Epithelial cell of proximal tubule (primary cell): ENCODE results near the gene IGF1R. TPM values are rescaled to one million over a fixed set of nuclear protein-coding genes. Genes with fewer than 3 reads are reported as not detected.

ENCODE experiments used
- DNase-seq: peaks from one replicate; pipeline ENCODE4 v3.0.0-alpha.2; 2011; ENCODE audit warnings: low read depth
- H3K4me3 ChIP-seq: 2 replicates; pipeline ENCODE4 v1.5.1; 2011; ENCODE audit warnings: low read depth, mild to moderate bottlenecking, low read length
- total RNA-seq: library from RNA; depleted of rRNA; stranded (reverse); fragments of >200 nt; gene quantifications from 2 replicates; pipeline ENCODE4 v1.2.3, GENCODE V29; 2015
- TF ChIP-seq, protein P1 (sequence below): conservative IDR thresholded peaks from 2 replicates; pipeline ENCODE4 v1.5.1; 2012; ENCODE audit warnings: low read depth, mild to moderate bottlenecking, low read length

IGF1R gene
- total RNA-seq, 1 donor from 2014 or later: 14.5 TPM

DNA sequence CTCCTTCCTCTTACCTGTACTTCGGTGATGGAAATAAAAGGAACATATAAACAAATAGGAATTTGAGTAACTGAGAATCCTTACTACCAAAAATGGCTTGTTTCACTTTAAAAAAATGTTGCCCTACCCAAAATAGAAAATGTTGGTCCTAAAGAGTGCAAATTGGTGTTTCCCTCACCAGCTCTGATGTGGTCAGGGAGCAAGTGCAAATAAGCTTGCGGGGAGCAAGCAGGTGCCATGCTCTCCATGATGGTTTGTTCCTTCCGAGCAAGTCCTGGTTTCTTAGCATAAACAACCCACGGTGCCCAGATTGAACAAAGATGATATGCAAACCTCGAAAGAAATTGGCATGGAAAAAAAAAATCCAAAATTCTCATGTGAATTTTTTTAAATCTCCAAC is 290.5 kb downstream of the IGF1R start:
- H3K4me3 ChIP-seq: no peak overlapping the region
- DNase-seq: no peak
- TF ChIP-seq, protein P1, sequence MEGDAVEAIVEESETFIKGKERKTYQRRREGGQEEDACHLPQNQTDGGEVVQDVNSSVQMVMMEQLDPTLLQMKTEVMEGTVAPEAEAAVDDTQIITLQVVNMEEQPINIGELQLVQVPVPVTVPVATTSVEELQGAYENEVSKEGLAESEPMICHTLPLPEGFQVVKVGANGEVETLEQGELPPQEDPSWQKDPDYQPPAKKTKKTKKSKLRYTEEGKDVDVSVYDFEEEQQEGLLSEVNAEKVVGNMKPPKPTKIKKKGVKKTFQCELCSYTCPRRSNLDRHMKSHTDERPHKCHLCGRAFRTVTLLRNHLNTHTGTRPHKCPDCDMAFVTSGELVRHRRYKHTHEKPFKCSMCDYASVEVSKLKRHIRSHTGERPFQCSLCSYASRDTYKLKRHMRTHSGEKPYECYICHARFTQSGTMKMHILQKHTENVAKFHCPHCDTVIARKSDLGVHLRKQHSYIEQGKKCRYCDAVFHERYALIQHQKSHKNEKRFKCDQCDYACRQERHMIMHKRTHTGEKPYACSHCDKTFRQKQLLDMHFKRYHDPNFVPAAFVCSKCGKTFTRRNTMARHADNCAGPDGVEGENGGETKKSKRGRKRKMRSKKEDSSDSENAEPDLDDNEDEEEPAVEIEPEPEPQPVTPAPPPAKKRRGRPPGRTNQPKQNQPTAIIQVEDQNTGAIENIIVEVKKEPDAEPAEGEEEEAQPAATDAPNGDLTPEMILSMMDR: no peak

DNA sequence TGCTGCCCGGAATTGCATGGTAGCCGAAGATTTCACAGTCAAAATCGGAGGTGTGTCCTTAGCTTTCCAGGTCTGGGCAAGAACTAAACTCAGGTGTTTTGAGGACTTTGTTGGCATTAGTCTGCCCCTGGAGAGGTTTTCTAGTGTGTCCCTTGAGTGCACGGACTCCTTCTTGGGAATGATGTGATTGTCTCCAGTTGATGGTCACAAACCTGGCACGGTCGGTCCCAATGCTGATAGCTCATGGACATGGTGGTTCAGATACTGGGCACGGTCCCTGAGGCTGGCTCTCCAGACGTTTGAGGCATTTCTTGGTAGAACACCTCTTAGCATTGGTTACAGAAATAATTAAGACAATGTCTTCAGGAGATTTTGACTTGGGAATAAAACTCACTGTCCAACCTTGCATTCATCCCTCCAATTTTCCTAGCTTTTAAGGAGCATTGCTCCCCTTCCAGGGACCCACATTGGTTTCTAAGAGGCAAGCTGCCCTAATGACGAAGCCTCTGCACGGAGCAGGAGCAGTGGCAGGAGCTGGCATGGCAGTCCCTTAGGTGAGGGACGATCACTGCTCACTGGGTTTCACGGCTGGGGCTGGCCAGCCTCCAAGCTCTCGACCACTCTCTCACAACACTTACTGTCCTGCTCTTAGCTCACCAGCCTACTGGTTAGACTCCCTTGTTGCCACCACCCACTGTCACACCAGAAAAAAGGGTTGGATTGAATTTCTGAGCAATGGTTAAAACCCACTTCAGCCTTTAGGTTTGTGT is 291.2 kb downstream of the IGF1R start:
- DNase-seq: no peak
- no peak overlapping the region for H3K4me3 ChIP-seq
- TF ChIP-seq, protein P1: no peak

DNA sequence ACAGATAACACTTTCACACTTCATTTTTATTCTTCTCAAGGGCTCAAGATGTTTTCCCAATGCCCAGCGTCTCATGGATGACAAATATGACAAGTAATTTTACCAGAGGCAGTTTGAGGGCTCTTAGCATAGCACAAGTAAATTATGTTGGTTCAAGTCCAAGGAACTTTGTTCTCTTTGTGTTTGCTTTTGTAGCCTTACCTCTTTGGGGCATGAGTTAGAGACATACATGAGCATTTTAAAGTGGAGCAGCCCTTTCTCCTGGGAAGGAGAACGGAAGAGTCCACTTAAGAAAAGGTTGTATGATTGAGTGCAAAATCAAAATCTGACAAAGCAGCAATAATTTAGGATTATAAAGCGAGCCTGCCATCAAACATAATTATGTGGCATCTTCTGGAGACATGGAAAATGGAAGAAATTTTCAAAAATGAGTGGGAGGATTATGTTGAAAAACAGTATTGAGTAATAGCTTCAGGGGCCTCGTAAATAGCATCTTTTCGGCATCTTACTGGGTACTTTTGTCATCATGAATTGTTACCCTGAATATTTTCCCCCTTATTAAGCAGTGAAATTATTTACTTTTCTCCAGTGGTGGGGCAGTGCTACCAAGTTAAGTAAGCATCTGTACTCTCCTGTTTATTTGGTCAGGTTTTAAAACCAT is 293.4 kb downstream of the IGF1R start:
- no peak for DNase-seq
- TF ChIP-seq, protein P1: no peak
- no peak overlapping the region for H3K4me3 ChIP-seq

DNA sequence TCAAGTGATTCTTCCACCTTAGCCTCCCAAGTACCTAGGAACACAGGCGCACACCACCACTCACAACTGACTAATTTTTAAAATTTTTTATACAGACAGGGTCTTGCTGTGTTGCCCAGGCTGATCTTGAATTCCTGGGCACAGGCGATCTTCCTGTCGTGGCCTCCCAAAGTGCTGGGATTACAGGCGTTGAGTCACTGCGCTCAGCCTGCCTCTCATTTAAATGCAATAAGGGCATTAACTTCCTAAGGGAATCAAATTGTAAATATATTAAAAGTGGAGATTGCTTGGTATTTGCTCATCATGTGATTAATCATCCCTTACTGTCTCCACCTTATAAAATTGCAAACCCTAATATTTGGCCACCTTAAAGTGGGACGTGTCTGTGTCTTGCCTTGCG is 294.1 kb downstream of the IGF1R start:
- TF ChIP-seq, protein P1: no peak
- DNase-seq: no peak
- H3K4me3 ChIP-seq: no peak overlapping the region

DNA sequence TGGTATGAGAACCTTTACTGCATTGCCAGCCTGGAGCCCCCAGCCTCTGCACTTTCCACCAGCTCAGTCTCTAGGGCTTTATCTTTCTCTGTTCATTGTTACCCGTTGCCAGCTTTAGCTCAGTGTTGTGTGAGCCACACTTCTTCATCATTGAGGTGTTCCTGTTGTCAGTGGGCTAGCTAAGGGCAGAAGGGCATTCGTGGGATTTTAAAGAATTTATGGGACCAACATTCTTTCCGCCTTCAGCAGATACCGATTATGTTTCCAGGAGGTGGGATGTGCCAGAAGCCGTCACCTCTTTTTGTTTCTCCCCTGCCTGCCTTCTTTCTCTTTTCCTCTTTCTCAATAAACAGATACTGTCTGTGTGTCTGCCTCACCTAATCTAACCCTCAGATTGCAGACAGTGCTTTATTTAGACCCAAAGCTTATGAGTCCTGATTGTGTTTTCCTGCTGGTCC is 294.7 kb downstream of the IGF1R start:
- DNase-seq: no peak
- H3K4me3 ChIP-seq: no peak overlapping the region
- TF ChIP-seq, protein P1: no peak

DNA sequence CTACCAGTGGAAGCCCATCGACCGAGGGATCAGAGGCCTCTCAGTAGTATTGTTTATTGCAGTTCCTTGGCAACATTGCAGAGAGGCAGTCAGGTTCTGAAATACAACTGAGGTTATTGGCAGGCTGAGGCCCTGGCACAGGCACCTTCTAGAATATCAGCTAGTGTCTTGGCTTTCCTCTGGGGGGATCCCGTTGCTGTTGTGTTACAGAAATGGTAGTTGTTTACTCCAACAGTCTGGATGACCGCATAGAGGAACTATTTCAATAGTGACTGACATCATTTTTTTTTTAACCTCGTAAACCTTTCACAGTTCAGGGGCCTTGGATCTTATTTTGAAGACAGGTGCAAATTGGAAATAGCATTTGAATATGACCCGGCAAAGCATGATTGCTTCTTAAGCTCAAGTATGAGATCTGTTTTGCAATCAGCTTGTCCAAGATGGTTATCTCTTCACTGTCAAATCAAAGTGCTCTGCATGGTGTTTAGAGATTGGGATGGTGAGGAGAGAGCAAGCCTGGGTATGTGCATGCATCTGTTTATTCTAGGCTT is 295.3 kb downstream of the IGF1R start:
- TF ChIP-seq, protein P1: no peak
- no peak for DNase-seq
- H3K4me3 ChIP-seq: no peak overlapping the region
